Measurements from ENCODE around the gene GID8.
"Not testable (repeated sequence)": the region's sequence is repeated elsewhere in the genome, so short reads cannot be mapped to it uniquely, and the experiment has no call there.

GID8 gene

DNA sequence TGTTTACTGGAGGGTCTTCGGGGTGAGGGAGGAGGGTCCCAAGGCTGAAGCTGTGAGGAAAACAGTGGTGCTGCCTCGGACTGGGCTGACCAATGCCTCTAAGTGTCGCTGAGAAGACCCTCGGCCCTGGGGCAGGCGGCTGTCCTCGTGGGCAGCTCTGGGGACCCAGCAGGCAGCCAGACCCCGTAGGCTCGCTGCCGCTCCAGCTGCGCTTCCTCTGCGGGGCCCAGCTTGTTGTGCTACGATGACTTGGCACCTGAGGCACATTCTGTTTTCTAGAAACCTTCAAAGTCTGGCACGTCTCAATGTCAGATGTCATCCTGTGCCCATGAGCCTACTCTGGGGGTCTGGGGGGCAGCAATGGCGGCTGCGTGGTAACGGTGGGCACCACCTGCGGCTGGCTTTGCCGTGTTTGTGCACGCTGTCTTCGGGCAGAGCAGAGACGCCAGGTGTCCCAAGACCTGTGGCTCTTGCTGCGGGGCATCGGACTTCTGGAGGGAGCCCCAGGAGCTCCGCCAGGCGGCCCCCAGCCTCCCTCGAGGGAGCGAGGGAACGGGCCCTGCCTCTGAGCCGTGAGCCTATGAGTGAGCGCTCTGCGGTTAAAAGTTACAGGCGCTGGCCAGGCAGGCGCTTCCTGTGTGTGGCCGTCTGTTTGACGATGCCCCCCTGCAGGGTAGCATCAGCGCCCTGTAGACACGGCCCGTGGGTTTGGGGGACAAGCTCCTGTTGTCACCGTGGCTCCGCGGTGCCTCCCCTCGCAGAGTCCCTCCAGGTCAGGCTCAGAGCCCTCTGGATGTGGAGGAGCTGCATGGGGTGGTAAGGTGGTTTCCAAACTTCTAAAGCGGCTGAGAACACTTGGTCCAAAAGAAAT is 21.4 kb downstream of the GID8 start:
- no peak for DNase-seq

- no peak for DNase-seq
Measured at GRCh38 chr20:62959998-62960436, 22.1 kb downstream of the GID8 start.

DNA sequence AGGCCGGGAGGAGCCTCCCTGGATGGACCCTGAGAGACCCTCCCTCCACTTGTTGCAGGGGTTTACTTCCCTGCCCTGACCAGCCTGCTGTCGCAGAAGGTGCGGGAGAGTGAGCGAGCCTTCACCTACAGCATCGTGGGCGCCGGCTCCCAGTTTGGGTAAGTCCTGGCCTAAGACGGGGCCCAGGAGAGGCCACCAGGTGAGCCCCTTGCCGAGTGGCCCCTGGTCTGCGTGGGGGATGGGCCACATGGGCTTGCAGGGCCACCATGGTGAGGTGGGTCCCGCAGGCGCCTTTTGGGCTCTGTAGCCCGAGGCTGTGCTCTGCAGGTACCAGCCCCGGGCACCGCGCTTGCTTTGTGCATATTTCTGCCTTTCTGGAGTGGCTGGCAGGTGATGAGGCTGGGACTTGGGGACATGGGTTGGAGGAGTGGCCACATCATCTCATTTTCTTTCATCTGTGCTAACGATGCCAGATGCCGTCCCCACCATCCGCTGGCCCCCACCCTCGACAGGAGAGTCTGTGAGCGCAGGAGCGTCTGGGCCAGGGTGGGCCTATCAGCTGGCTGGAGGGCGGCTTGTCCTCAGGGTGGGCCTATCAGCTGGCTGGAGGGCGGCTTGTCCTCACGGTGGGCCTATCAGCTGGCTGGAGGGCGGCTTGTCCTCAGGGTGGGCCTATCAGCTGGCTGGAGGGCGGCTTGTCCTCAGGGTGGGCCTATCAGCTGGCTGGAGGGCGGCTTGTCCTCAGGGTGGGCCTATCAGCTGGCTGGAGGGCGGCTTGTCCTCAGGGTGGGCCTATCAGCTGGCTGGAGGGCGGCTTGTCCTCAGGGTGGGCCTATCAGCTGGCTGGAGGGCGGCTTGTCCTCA is 22.7 kb downstream of the GID8 start:
- DNase-seq: not testable (repeated sequence)

DNA sequence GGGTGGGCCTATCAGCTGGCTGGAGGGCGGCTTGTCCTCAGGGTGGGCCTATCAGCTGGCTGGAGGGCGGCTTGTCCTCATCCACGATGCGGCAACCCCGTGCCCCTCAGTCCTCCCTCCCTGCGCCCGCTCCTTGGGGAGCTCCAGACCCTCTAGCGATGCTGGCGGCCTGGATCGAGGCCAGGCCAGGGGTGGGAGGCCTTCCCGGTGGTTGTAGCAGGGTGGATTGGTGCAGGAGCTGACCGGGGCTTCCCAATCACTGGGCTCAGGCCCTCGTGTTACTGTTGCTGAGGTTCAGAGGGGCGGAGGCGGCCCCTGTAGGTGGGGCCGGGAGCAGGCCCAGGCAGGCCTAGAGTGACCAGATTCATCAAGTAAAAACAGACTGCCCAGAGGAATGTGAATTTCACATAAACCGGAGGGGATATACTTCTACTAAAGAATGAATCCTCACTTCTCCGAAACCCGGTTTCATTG is 23.4 kb downstream of the GID8 start:
- no peak for DNase-seq

DNA sequence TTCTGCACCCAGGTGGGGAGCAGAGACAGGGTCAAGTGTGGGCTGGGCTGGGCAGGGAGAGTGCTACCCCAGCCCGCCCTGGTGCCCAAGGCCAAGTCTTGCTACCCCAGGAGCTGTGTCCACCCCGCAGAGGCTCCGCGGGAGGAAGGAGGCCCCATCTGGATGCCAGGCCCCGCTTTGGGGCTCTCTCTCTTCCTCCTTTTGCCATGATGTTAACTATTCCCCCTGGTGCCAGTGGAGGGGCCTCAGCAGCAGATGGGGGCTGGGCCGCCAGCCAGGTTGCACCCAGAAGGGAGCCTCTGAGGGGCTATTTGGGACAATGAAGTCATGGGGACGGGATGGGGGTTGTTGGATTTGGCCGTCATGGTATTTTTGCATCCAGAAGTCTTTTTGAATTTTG is 23.9 kb downstream of the GID8 start:
- DNase-seq: no peak

- DNase-seq: no peak
Measured at GRCh38 chr20:62962221-62962879, 24.4 kb downstream of the GID8 start.

DNA sequence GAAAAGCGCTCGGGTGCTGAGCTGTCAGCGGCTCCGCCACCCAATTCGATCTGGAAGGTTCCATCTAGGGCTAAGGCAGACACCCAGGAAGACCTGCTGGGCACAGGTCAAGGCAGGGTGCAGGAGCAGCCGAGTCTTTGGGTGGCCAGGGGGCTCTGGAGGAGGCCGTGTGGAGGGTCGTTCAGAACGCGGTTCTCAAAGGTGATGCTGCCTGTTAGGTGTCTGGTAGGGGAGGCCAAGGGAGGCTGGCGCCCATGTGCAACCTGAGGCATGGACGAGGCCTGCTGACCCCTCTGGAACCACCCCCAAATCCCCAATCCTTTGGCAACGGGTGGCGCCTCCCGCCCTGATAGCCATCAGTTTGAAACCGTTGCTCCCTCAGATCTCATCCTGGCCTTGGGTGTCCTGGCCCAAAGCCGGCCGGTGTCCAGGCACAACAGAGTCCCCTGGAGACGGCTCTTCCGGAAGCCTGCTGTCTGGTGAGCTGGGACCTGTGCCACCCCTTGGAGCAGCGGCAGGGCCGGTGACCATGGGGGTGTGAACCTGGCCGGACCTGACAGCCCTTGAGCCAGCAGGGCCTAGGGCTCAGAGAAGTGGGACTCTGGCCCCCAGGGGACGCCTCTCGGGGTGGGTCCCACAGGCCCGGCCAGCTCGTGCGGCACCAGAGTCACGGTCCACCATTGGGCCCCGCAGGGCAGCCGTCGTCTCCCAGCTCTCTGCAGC is 25.1 kb downstream of the GID8 start:
- no peak for DNase-seq

- no peak for DNase-seq
Measured at GRCh38 chr20:62963614-62964397, 25.9 kb downstream of the GID8 start.

GRCh38 chr20:62964700-62965099 is 26.8 kb downstream of the GID8 start:
- no peak for DNase-seq

DNA sequence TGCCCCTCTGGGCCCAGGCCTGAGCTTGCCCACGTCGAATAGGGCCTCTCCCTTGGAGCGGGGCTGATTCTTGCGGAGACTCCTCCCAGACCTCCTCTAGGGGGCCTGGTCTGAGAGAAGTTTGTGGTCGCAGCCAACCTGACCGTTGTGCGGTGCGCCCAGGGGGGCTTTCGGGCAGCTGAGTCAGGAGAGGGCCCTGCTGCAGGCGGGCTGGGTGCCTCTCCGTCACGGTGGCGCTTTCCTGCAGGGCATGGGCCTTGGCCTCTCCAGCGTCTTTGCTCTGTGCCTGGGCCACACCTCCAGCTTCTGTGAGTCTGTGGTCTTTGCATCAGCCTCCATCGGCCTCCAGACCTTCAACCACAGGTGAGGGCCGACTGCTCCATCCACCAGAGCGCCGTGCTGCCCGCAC is 27.4 kb downstream of the GID8 start:
- DNase-seq: no peak

DNA sequence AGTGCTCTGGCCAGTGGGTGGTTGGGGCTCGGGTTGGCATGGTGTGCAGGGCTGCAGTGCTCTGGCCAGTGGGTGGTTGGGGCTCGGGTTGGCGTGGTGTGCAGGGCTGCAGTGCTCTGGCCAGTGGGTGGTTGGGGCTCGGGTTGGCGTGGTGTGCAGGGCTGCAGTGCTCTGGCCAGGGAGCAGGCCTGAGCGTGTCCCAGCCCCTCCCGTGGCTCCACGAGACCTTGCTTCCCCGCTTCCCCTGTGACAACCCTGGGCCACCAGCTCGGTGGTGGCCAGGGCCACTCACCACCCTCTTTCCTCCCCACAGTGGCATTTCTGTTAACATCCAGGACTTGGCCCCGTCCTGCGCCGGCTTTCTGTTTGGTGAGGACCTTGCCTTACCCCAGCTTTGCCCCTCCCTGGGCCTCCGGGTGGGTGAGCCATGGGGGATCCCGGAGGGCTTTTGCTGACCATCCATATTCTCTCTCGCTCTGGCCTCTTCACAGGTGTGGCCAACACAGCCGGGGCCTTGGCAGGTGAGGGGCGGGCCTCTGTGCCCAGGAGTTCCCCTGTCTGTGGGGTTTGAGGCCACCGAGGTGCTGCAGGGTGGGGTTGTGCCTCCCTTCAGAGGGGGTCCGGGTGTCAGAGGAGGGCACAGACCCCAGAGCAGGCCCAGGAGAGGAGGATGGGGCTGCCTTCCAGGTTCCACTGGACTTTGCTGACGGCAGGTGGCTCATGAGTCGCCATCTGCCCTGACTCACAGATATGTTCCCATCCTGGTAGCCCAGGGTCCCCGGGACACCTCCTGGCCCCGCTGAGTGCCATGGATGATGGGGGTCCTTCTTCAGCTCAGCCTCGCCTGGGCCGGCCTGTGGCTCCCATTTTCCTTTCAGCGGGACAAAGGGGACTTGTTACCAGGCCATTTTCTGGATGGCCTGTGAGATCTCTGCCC is 28.5 kb downstream of the GID8 start:
- no peak for DNase-seq

DNA sequence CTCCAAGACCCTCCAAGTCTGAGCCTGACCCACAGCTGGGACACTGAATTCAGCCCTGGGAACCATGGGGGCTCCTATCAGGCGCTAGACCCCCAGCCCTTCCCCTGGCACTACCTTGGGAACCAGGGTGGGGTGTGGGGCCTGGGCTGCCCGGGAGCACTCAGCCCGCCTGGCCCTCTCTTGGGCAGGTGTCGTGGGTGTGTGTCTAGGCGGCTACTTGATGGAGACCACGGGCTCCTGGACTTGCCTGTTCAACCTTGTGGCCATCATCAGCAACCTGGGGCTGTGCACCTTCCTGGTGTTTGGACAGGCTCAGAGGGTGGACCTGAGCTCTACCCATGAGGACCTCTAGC is 29.2 kb downstream of the GID8 start:
- DNase-seq: no peak

DNA sequence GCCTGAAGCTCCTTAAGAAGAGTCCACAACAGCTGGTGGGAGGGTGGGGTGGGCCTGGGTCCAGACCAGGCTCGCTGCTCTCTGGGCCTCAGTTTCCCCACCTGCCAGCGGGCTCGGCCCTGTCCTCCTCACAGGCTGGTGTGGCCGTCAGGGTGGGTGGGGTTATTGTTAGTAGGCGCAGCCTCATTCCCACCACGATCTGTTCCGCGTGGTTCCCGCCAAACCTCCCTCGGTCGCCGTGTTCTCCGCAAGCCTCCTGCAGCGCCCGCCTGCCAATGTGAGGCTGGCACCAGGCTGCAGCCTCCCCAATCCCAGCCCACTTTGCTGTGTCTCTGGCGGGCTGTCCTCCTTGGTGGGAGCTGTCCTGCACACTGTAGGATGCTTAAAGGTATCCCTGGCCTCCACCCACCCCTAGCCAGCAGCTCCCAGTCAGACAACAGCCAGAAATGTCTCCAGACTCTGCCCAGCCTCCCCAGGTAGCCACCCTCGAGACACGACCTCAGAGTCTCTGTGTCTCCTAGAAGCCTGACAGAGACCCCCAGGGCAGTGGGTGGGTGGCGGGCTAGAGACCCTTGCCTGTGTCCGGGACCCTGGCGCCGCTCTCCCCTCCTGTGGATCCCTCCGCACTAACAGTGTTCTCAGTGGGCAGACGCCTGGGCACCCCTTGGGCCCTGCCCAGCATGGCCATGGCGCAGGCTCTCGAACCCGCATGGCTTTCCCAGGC is 29.8 kb downstream of the GID8 start:
- DNase-seq: no peak

DNA sequence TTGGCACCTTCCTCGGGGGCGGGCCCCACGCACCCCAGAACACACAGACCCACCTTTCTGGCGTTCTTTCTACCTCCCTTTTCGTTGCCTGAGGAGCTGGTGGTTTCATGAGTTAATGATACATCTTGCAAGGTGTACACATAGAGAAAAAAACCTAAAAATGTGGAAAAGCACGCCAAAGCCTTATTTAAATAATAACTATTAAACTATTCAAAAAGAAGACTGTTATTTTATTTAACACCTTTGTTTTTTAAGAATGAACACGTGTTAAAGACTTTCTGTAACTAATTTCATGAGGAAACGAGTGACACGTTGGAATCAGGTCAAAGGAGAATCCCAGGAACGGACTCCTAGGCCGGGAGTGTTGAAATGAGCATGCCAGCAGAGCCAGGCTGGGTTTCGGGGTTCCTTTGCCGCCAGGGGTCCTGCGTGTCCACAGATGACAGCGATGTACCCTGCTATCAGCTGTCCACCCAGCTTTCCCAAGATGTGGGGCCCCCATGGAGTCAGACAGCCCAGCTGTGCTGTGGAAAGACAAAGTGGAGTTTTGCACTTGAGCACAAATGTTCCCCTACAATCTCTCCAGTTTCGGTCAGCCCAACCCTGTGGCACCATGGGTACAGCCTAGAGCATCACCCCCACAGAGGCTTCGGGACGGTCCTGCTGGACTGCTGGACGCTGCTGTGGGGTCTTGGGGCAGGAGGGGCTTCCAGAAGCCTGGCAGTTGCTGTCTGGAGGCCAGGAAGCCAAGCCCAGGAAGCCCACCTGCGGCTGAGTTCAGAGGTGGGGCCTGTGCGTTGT is 30.6 kb downstream of the GID8 start:
- no peak for DNase-seq

DNA sequence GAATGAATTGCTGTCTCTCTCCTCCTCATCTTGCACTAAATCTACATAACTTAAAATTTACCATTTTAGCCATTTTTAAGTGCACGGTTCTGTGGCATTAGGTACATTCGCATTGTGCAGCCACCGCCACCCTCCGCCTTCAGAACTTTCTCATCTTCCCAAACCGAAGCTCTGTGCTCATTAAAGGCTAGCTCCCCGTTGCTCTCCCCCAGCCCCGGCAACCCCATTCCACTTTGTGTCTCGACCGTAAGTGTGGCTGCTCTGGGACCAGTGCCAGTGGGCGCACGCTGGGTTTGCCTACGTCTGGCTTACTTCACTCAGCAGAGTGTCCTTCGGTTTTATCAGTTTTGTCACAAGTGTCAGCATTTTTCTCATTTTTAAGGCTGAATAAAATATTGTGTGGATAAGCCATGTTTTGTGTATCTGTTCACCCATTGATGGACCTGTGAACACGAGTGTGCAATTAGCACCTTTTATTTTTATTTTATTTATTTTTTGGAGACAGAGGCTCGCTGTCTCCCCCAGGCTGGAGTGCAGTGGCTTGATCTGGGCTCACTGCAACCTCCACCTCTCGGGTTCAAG is 31.3 kb downstream of the GID8 start:
- DNase-seq: no peak

GRCh38 chr20:62969939-62970306 is 32.0 kb downstream of the GID8 start:
- DNase-seq: no peak

DNA sequence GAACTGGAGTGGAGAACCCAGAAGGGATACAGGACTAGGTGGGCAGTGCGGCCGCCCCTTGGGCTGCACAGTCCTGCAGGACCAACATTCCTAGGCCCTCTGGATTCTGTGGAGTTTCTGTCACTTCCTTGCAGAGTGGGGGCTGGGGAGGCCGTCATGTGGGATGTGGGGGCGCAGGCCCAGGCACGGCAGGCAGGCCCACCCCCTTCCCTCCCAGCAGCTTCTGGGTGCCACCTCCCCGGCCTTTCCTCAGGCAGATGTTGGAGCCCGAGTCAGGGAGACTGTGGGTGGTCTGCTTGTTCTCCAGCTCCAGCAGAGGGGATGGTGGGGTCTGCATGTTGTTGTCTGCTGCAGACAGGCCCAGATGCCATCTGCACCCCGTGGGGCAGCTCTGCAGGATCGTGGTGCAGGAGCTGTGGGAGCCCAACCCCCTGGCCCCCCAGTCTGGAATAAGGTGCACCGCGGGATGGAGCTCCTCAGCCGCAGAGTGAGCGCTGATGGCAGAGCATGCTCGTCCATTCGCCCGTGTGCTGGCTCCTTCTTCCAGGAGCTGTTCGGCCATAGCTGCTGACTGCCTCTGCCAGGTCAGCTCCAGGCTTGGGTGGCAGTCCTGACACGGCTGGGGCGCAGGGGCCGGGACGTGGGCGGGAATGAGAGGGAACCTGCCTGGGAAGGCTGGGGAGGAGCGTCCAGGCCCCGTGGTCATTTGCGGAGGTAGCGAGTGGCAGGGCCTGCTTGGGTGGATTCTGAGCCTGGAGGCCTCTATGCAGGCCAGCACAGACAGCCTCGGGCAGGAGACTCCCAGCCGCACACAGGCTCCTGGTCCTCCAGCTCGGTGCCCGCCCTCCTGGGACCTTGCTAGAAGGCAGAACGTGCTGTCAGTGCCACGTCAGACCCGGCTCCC is 32.6 kb downstream of the GID8 start:
- no peak for DNase-seq
